Measurements from ENCODE around the gene MARK3.

- TF ChIP-seq EZH2 (IDR thresholded peaks at IDR 0.05; ENCODE audit: low read length), result no peak
- TF ChIP-seq CTCF (optimal IDR thresholded peaks at IDR 0.05 in 1 of 3, IDR thresholded peaks at IDR 0.05 in 1 of 3, conservative IDR thresholded peaks at IDR 0.05 in 1 of 3; ENCODE audit: extremely low read depth in 1 of 3, insufficient read depth in 2 of 3, low read length in 3 of 3), result no peak
These were observed 163.5 kb downstream of the MARK3 start for GRCh38 chr14:103548463-103549351.
